Measurements from ENCODE around the gene SLC9A9. TPM values are rescaled to one million over a fixed set of nuclear protein-coding genes. Genes with fewer than 3 reads are reported as not detected.

Gene SLC9A9
- total RNA-seq, 2 donors from 2014 or later: 1.3 to 3.7 TPM

- no peak for DNase-seq
- Mint-ChIP-seq H3K27me3 (ENCODE audit: insufficient read depth) (peaks cover 4% of the 10 kb centered on the region), H3K4me1 (no peaks in the 10 kb centered on the region), H3K9me3 (no peaks in the 10 kb centered on the region), H3K27ac (no peak overlapping the region), H3K4me3 (no peak overlapping the region), H3K36me3 (ENCODE audit: low read depth) (no peaks in the 10 kb centered on the region)
- Histone ChIP-seq H3K4me3 (ENCODE audit: low read length) (no peak overlapping the region), H3K4me1 (ENCODE audit: control insufficient read depth, insufficient read depth, low read length) (no peaks in the 10 kb centered on the region), H3K27ac (ENCODE audit: low read depth, low read length) (no peak overlapping the region), H3K27me3 (ENCODE audit: control insufficient read depth, insufficient read depth, low read length, poor library complexity, severe bottlenecking) (no peaks in the 10 kb centered on the region), H3K36me3 (ENCODE audit: control insufficient read depth, insufficient read depth, low read length) (no peaks in the 10 kb centered on the region), H3K9ac (ENCODE audit: extremely low read depth, low read length, poor library complexity, severe bottlenecking) (no peak overlapping the region), H3K9me3 (ENCODE audit: control insufficient read depth, low read length) (no peaks in the 10 kb centered on the region)
- TF ChIP-seq CTCF (conservative IDR thresholded peaks at IDR 0.05): no peak
- WGBS, 2 experiments (ENCODE audit: insufficient coverage in 1 of 2, insufficient read length in 1 of 2): 93 to 100% methylated on average over 1 of the region's 1 CpG
Observed at GRCh38 chr3:143306407-143306806, 541.9 kb downstream of the SLC9A9 start.

GRCh38 chr3:143302638-143303171 lies 545.6 kb downstream of the SLC9A9 start:
- no peak overlapping the region for H3K4me3 Mint-ChIP-seq
- WGBS, 2 experiments (ENCODE audit: insufficient coverage in 1 of 2, insufficient read length in 1 of 2): 85 to 91% methylated on average over 5 to 10 of the region's 11 CpGs
- H3K36me3 Mint-ChIP-seq (ENCODE audit: low read depth): no peaks in the 10 kb centered on the region

GRCh38 chr3:143301031-143301901 lies 547.0 kb downstream of the SLC9A9 start:
- H3K4me1 ChIP-seq (ENCODE audit: control insufficient read depth, insufficient read depth, low read length): no peaks in the 10 kb centered on the region
- H3K9me3 Mint-ChIP-seq: no peaks in the 10 kb centered on the region
- H3K9ac ChIP-seq (ENCODE audit: extremely low read depth, low read length, poor library complexity, severe bottlenecking): no peak overlapping the region
- peak; percentile 31 for TF ChIP-seq CTCF (conservative IDR thresholded peaks at IDR 0.05)
- H3K27ac Mint-ChIP-seq: no peak overlapping the region
- H3K4me3 Mint-ChIP-seq: no peak overlapping the region
- H3K9me3 ChIP-seq (ENCODE audit: control insufficient read depth, low read length): no peaks in the 10 kb centered on the region
- no peaks in the 10 kb centered on the region for H3K4me1 Mint-ChIP-seq
- DNase-seq: no peak
- H3K4me3 ChIP-seq (ENCODE audit: low read length): no peak overlapping the region
- H3K36me3 ChIP-seq (ENCODE audit: control insufficient read depth, insufficient read depth, low read length): no peaks in the 10 kb centered on the region
- WGBS, 2 experiments (ENCODE audit: insufficient coverage in 1 of 2, insufficient read length in 1 of 2): 50 to 76% methylated on average over 2 to 5 of the region's 5 CpGs
- peaks cover 4% of the 10 kb centered on the region for H3K27me3 Mint-ChIP-seq (ENCODE audit: insufficient read depth)
- H3K27me3 ChIP-seq (ENCODE audit: control insufficient read depth, insufficient read depth, low read length, poor library complexity, severe bottlenecking): no peaks in the 10 kb centered on the region
- H3K36me3 Mint-ChIP-seq (ENCODE audit: low read depth): no peaks in the 10 kb centered on the region
- no peak overlapping the region for H3K27ac ChIP-seq (ENCODE audit: low read depth, low read length)

More at GRCh38 chr3:143302638-143303171, 545.6 kb downstream of the SLC9A9 start:
- H3K27me3 ChIP-seq (ENCODE audit: control insufficient read depth, insufficient read depth, low read length, poor library complexity, severe bottlenecking): no peaks in the 10 kb centered on the region
- no peak overlapping the region for H3K27ac Mint-ChIP-seq
- no peak overlapping the region for H3K4me3 ChIP-seq (ENCODE audit: low read length)
- H3K9me3 ChIP-seq (ENCODE audit: control insufficient read depth, low read length): no peaks in the 10 kb centered on the region
- no peaks in the 10 kb centered on the region for H3K4me1 ChIP-seq (ENCODE audit: control insufficient read depth, insufficient read depth, low read length)
- H3K36me3 ChIP-seq (ENCODE audit: control insufficient read depth, insufficient read depth, low read length): no peaks in the 10 kb centered on the region
- DNase-seq: peak; percentile 61
- H3K27ac ChIP-seq (ENCODE audit: low read depth, low read length): no peak overlapping the region
- TF ChIP-seq CTCF (conservative IDR thresholded peaks at IDR 0.05): no peak
- peaks cover 4% of the 10 kb centered on the region for H3K27me3 Mint-ChIP-seq (ENCODE audit: insufficient read depth)
- no peaks in the 10 kb centered on the region for H3K9me3 Mint-ChIP-seq
- no peaks in the 10 kb centered on the region for H3K4me1 Mint-ChIP-seq
- H3K9ac ChIP-seq (ENCODE audit: extremely low read depth, low read length, poor library complexity, severe bottlenecking): no peak overlapping the region
